Amniotic stem cell (primary cell): Measurements from ENCODE around the gene TM6SF1.

Source experiments
- DNase-seq: peaks from one replicate; lab custom pipeline; 2025; lab: John Stamatoyannopoulos, UW

Gene TM6SF1

GRCh38 chr15:83174891-83175290 lies 67.4 kb downstream of the TM6SF1 start:
- no peak for DNase-seq

GRCh38 chr15:83178390-83178789 lies 70.9 kb downstream of the TM6SF1 start:
- DNase-seq = no peak

- no peak for DNase-seq
These were observed 71.5 kb downstream of the TM6SF1 start for GRCh38 chr15:83178869-83179325.

GRCh38 chr15:83185561-83185960 lies 78.1 kb downstream of the TM6SF1 start:
- no peak for DNase-seq
